NCI-H1092 (cell line): ENCODE data around the gene POU5F1.

ENCODE experiments used
- DNase-seq: peaks from one replicate; lab custom pipeline; 2025; lab: John Stamatoyannopoulos, UW

The POU5F1 gene

DNA sequence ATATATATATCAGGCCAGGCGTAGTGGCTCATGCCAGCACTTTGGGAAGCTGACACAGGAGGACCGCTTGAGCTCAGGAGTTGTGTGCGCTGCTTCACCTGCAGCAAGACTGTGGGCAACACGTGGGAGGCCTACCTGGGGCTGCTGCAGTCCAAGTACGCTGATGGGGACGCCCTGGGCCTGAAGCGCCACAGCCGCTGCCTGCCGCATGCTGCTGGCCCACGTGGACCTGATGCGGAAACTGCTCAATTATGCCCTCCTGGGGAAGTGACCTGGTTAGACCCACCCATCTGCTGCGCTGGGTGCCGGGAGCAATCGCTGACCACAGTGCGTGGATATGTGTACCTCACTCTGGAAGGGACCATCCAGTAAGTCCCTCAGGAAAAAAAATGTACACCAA, 29.8 kb downstream of the POU5F1 start:
- no peak for DNase-seq

DNA sequence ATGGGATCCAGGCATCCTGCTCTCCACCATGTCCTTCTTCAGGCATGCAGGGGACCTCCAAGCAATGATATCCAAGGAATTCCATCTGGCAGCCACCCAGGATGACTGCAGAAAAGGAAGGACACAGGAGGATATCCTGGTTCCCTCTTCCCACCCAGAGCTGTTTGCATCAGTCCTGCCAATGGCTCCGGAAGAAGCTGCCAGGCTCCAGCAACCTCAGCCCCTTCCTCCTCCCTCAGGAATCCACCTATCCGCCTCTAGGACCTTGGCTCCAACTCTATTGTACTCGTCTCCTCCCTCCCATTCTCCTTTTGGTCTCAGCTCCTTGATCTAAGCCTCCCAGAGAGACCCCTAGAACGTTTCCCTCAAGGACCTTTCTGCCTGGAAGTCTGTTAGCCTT, 30.9 kb downstream of the POU5F1 start:
- DNase-seq = no peak

DNA sequence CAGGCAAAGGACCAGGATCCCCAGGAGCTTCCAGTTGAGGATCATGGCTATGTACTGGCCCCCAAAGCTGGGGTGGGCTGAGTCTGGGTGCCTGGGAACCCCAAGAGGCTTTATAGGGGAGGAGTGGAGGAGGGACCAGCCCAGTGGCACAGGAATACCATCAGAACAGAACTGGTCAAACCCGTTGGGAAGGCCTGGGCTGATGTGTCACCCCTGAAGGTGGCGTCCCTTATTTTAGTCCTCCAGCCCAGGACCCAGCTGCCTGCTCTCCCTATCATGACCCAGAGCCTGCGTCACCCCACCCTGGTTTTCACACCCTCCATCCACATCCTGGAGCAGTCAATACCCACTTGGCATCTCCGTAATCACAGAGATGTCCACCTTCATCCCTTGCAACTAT, 31.5 kb downstream of the POU5F1 start, which contains the start of gene PSORS1C2:
TSS of gene PSORS1C2 (minus strand) at position 85 of the 400 bp plus-strand sequence. CDS start at position 45, 40 bp downstream.
- DNase-seq = no peak

DNA sequence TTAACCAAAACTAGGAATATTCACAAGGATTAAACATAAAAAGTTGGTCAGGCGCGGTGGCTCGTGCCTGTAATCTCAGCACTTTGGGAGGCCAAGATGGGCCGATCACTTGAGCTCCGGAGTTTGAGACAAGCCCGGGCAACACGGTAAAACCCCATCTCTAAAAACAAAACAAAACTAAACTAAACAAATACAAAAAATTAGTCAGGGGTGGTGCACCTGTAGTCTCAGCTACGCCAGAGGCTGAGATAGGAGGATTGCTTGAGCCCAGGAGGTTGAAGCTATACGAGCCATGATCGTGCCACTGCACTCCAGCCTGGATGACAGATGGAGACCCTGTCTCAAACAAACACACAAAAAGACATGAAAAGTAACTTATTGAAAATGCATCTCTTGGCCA, 34.8 kb downstream of the POU5F1 start:
- DNase-seq = no peak

DNA sequence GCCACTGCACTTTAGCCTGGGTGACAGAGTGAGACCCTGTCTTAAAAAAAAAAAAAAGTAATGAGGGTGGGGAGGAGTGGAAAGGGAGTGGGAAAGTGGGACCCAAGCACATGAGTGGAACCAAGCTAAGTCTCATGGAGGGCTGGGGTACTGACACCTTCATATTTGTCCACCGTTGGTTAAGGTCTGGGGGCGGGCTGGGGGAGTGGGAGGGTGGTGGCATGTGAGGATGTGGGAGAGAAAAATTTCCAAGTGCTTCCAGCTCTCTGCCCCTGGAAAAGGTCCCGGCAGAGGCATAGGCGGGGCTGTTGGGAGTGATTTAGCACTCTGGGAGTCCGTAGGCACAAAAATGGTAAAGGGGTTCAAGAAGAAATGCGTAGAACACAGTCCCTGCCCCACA, 37.7 kb downstream of the POU5F1 start:
- no peak for DNase-seq

- no peak for DNase-seq
Observed at GRCh38 chr6:31131595-31131994, 38.9 kb downstream of the POU5F1 start.

DNA sequence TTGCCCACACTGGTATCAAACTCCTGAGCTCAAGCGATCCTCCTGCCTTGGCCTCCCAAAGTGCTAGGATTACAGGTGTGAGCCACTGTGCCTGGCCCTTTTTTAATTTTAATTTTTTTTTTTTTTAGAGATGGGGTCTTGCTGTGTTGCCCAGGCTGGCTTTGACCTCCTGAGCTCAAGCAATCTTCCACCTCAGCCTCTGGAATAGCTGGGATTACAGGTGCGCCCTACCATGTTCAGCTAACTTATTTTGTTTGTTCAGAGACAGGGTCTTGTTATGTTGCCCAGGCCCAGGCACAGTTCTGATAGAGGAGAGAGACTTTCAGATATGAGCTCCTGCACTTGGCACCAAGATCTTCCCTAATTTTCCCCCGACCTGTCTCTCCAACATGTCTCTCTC, 39.7 kb downstream of the POU5F1 start:
- DNase-seq = no peak

GRCh38 chr6:31129130-31129529, 41.4 kb downstream of the POU5F1 start:
- DNase-seq = no peak

DNA sequence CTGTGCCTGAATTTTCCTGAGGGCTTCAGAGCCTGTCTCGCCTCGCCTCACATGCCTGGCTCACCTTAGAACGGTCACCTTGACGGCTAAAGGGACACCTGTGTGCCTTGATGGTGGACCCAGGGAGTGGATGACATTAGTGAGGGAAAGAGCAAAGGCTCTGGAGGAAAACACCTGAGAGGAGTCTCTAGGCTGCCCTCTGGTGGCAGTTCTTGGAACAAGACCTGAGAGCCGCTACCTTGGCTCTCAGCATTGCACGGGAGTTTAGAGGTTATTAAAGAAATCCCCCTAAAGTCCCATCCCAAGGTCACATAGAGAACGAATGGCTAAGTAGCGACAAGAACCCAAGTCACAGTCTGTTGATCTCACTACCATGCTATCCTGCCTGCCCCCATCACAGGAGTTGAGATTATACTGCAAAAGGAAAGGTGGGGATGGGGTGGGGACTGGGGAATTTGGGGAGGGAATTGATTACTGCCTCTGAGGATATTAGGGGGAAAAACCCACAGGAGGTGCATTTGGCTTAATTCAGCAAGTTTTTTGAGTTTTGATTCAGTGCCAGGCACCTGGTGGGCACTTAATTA, 42.3 kb downstream of the POU5F1 start:
- DNase-seq = peak; percentile 1

DNA sequence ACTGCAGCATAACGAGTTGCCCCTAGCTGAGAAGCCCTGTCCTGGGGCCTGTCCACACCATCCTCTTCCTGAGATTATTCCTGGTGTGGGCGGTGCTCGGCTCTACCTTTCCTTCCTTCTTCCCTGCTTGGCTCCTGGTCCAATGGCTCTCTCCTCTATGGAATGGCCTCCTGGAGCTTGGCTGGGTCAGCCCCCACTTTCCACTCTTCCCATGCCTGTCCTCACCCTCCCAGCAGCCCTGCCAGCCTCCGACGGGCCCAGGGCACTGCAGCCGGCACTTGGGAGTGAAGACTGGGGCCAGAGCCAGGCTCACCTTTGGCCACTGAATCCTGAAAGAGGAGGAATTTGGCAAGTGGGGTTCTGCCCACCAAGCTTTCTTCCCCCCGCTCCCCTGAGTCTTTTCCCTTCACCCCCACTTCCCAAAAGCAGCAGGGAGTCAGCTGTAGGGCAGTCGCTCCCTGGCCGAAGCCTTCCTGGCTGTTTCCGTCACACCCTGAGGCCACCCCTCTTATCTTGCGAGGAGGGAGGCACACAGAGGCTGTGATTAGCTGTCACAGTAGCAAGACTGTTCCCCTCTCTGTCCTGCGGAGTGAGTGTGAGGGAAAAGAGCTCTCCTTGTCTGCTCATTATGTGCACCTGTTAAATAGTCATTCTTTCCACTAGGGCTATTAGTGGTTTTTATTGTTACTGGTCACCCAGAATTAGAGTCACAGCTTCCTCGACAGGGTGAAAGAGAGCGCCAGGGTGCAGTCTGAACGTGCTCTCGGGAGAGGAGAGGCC, 43.9 kb downstream of the POU5F1 start:
- DNase-seq = no peak

DNA sequence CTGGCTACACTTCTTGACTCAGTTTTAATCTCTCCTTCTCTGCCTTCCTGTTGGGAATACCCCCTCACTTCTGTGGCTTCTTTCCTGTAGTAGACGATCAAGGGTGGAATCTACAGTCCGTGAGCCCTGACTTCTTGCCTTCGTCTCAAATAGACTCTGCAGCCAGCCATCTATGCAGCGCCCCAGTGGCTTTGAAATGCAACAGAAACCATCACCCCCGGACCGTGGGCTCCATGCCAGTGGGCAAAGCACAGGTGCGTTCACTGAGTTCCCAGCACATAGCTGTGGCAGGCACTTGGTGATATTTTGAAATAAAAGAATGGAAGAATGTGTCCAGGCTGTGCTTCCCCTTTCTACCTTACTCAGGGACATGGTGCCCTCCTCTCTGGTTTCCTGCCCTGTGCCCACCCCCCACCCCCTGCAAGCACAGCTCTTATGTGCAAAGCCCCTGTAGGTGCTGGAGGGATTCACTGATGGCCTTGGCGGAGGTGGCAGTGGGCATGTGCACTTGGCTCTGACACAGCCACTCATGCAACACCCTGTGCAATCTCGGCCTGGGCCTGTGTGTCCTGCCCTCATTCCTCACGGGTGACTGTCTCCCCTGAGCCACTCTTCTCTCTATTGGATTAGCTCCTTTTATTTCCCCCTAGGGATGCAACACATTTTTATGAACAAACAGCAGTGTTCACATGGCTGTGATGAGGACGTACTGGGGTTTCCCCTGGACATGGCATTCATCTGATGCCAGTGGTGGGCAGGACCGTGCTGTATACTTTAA, 44.7 kb downstream of the POU5F1 start:
- no peak for DNase-seq

GRCh38 chr6:31125162-31125561, 45.3 kb downstream of the POU5F1 start:
- DNase-seq = no peak

GRCh38 chr6:31122791-31123706, 47.4 kb downstream of the POU5F1 start:
- no peak for DNase-seq

GRCh38 chr6:31121131-31121790, 49.2 kb downstream of the POU5F1 start:
- DNase-seq = no peak

DNA sequence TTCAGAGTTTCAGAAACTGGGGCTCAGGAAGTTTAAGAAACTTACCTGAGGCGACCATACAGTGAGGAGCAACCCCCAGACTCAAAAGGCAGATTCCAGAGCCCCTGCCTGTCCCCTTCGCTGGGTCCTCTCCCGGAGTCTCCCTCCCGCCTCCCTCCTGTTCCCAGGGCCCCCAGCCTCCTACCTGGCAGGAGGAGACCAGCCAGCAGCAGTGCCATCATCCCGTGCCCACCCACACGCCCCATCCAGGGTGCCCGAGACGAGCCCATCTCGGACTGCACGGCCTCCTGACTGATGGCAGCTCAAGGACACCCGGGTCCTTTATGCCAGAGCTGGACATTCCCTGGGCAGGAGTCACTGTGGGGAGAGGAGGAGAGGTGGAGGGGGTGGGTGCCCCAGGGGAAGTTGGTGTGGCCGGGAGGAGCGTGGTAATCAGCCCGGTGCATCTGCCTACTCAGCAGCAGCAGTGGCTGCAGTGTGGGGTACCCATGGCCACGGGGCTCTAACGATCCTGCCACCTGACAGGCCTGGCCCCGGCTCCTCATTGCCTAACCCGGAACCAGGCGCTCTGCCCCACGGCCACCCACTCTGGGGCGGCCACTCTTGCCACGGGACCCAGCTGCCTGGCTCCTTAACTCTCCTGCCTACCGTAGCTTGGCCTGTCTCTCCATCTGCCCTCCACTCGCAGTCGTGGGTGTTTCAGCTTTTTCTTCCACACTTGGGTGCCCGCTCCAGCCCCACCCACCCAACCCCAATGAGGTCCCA, 50.1 kb downstream of the POU5F1 start, which contains the start of gene CDSN:
TSS of gene CDSN (minus strand) at position 296 of the 765 bp plus-strand sequence. CDS start at position 269, 27 bp downstream.
- no peak for DNase-seq

DNA sequence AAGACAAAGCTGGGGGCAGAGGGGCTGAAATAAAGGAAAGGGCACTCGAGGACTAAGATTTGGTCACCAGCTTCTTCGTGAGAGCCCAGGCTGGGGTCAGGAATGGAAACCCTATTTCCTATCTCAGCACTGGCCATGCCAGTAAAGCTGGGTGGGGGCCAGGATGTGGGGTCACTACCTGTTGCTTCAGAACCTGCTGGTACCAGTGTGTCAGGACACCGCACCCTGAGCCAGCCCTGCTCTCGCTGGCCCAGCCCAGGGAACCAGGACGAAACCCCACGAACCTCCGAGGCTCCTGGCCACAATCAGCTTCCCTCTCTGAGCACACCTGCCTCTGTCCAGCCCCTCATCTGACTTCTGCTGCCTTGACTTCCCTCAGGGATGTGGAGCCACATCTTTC, 52.3 kb downstream of the POU5F1 start:
- no peak for DNase-seq

- DNase-seq = no peak
Observed at GRCh38 chr6:31116661-31117385, 53.7 kb downstream of the POU5F1 start.

DNA sequence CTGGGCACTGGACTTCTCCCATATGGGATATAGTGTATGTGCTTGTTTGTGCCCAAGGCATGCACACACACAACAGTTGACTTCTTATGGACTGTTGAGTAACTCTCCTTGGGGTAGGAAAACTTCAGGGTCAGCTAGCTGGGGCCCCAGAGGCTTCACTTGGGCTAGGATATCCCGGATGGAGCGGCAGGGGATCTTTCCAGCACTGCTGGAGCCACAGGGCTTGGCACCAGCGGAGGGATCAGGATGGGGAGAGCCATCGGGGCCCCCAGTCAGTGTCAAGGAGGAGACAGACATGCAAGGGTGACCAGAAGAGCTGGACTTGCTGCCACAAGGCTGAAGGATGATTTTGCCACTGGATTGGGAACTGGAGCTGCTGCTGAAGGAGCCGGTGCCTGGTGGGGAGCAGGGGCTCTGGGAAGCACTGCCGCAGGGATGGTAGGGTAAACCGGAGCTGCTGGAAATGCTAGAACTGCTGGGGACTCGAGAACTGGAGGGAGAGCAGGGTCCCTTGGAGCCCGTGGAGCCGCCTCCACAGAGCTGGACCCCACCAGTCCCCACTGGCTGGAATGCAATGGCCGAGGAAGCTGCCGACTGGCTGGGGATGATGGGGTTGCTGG, 54.4 kb downstream of the POU5F1 start:
- DNase-seq = no peak
